ENCODE data around the gene ROBO2.

ROBO2 gene

DNA sequence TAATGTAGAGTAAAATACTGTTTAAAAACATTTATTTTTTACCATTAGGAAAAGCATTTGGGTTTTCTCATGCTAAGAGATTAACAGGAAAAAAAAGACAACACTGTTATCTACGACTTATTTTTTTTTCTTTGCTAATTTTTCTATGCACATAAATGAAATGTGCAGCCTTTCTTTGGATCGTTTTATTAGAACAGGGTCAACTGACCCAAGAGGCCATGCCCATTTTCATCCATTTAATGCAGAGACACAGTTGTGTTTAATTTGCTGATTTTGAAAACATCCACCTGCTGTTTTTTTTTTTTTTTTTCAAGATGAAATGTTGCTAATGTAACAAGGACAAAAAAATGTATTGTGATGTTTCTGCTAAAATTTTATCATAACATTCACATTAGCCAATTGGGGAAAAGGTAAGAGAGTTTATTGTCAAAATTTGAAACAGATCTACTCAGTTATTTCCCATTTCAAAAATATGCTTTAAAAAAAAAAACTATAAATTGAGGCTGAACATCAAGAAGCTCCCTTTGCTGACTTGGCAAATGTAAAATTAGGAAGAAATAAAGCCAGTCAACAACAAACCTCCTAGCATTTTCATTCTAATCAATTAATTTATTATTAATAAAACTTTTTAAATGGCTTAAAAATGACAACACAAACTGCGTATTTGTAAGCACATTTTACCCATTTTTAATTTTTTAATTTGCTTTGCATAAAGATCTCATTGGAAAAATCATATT is 485.2 kb downstream of the ROBO2 start:
- no peaks in the 10 kb centered on the region for H3K36me3 ChIP-seq (ENCODE audit: insufficient read depth, low read length)
- no peaks in the 10 kb centered on the region for H3F3A ChIP-seq (ENCODE audit: insufficient read depth, low read length)
- H3K4me2 ChIP-seq (ENCODE audit: low read length), result no peak overlapping the region
- H3K27me3 ChIP-seq (ENCODE audit: insufficient read depth, low read length), result no peaks in the 10 kb centered on the region
- no peaks in the 10 kb centered on the region for H3K4me1 ChIP-seq (ENCODE audit: insufficient read depth, low read length, severe bottlenecking)
- H4K20me1 ChIP-seq (ENCODE audit: insufficient read depth, low read length), result no peaks in the 10 kb centered on the region
- no peaks in the 10 kb centered on the region for H3K9me3 ChIP-seq (ENCODE audit: low read length)
- H3K9me2 ChIP-seq (ENCODE audit: low read depth, low read length), result no peaks in the 10 kb centered on the region
- H2AFZ ChIP-seq (ENCODE audit: low read length), result no peak overlapping the region
- no peak overlapping the region for H3K27ac ChIP-seq (ENCODE audit: low read depth, low read length, poor library complexity, severe bottlenecking)
- no peak overlapping the region for H3K9ac ChIP-seq (ENCODE audit: low read length)
- no peaks in the 10 kb centered on the region for H3K79me2 ChIP-seq (ENCODE audit: insufficient read depth, low read length)
- TF ChIP-seq, protein P1, sequence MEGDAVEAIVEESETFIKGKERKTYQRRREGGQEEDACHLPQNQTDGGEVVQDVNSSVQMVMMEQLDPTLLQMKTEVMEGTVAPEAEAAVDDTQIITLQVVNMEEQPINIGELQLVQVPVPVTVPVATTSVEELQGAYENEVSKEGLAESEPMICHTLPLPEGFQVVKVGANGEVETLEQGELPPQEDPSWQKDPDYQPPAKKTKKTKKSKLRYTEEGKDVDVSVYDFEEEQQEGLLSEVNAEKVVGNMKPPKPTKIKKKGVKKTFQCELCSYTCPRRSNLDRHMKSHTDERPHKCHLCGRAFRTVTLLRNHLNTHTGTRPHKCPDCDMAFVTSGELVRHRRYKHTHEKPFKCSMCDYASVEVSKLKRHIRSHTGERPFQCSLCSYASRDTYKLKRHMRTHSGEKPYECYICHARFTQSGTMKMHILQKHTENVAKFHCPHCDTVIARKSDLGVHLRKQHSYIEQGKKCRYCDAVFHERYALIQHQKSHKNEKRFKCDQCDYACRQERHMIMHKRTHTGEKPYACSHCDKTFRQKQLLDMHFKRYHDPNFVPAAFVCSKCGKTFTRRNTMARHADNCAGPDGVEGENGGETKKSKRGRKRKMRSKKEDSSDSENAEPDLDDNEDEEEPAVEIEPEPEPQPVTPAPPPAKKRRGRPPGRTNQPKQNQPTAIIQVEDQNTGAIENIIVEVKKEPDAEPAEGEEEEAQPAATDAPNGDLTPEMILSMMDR (IDR thresholded peaks at IDR 0.05; ENCODE audit: low read length), result no peak
- no peak for TF ChIP-seq EZH2 (IDR thresholded peaks at IDR 0.05; ENCODE audit: borderline replicate concordance, low read length)
- H3K4me3 ChIP-seq (ENCODE audit: low read depth, low read length, poor library complexity, severe bottlenecking), result no peak overlapping the region

DNA sequence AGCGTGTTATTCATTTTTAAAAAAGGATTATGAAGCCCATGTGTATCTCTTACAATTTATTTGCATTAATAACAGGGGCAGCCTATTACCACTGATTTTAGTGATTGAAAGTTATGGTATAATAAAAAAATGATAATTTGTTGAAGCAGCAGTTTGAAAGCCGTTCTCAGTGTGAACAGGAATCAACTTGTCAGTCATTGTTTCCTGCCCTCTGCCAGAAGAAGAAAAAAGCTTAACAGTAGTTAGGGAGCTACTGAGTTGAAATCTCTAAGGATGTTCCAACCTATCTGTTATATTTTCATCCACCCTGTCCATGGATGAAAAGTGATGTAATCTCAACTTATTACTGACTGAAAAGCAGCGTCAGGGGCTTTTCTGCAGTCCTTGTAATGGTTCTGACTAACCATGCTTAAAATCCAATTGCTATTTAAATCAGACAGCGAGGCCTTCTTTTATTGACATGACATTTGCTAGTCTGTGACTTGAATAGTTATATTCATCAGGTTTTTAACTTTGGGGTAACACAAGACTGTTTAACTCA is 486.7 kb downstream of the ROBO2 start:
- Histone ChIP-seq H3K9me3 (ENCODE audit: low read length) (no peaks in the 10 kb centered on the region), H3K4me2 (ENCODE audit: low read length) (no peak overlapping the region), H3K79me2 (ENCODE audit: insufficient read depth, low read length) (no peaks in the 10 kb centered on the region)

DNA sequence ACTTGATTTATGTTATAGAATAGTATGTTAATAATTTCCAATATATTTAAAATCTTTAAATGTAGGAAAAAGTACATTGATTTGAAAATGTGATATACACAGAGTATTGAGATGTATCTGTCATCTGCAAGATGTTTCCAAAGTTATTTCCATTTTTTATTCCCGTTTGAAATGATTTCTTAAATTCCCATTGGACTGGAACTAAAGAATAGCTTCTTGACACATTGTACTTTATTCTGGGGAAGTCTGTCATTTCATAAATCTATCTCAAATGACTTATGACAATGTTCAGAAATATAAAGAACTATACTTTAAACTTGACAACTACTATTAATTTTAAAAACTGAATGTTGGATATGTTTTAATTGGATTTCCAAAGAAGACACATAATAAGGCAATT is 489.6 kb downstream of the ROBO2 start:
- TF ChIP-seq, protein P1 (IDR thresholded peaks at IDR 0.05; ENCODE audit: low read length), result no peak
- no peak for TF ChIP-seq EZH2 (IDR thresholded peaks at IDR 0.05; ENCODE audit: borderline replicate concordance, low read length)
- no peak overlapping the region for H3K27ac ChIP-seq (ENCODE audit: low read depth, low read length, poor library complexity, severe bottlenecking)

More for the DNA sequence above, 486.7 kb downstream of the ROBO2 start:
- no peaks in the 10 kb centered on the region for H4K20me1 ChIP-seq (ENCODE audit: insufficient read depth, low read length)
- no peaks in the 10 kb centered on the region for H3K27me3 ChIP-seq (ENCODE audit: insufficient read depth, low read length)
- H3F3A ChIP-seq (ENCODE audit: insufficient read depth, low read length), result no peaks in the 10 kb centered on the region
- H3K27ac ChIP-seq (ENCODE audit: low read depth, low read length, poor library complexity, severe bottlenecking), result no peak overlapping the region
- no peaks in the 10 kb centered on the region for H3K4me1 ChIP-seq (ENCODE audit: insufficient read depth, low read length, severe bottlenecking)
- TF ChIP-seq EZH2 (IDR thresholded peaks at IDR 0.05; ENCODE audit: borderline replicate concordance, low read length), result no peak
- TF ChIP-seq, protein P1 (IDR thresholded peaks at IDR 0.05; ENCODE audit: low read length), result no peak
- H3K9ac ChIP-seq (ENCODE audit: low read length), result no peak overlapping the region
- no peak overlapping the region for H2AFZ ChIP-seq (ENCODE audit: low read length)
- H3K36me3 ChIP-seq (ENCODE audit: insufficient read depth, low read length), result no peaks in the 10 kb centered on the region
- H3K4me3 ChIP-seq (ENCODE audit: low read depth, low read length, poor library complexity, severe bottlenecking), result no peak overlapping the region
- H3K9me2 ChIP-seq (ENCODE audit: low read depth, low read length), result no peaks in the 10 kb centered on the region

More for the DNA sequence above, 489.6 kb downstream of the ROBO2 start:
- Histone ChIP-seq H3K27me3 (ENCODE audit: insufficient read depth, low read length) (no peaks in the 10 kb centered on the region), H2AFZ (ENCODE audit: low read length) (no peak overlapping the region), H3K4me3 (ENCODE audit: low read depth, low read length, poor library complexity, severe bottlenecking) (no peak overlapping the region), H3K79me2 (ENCODE audit: insufficient read depth, low read length) (no peaks in the 10 kb centered on the region), H3K9me2 (ENCODE audit: low read depth, low read length) (no peaks in the 10 kb centered on the region), H4K20me1 (ENCODE audit: insufficient read depth, low read length) (no peaks in the 10 kb centered on the region), H3F3A (ENCODE audit: insufficient read depth, low read length) (no peaks in the 10 kb centered on the region), H3K4me2 (ENCODE audit: low read length) (no peak overlapping the region), H3K9me3 (ENCODE audit: low read length) (no peaks in the 10 kb centered on the region), H3K9ac (ENCODE audit: low read length) (no peak overlapping the region), H3K36me3 (ENCODE audit: insufficient read depth, low read length) (no peaks in the 10 kb centered on the region), H3K4me1 (ENCODE audit: insufficient read depth, low read length, severe bottlenecking) (no peaks in the 10 kb centered on the region)
